ENCODE measurements around the gene FAM180B. TPM values are rescaled to one million over a fixed set of nuclear protein-coding genes. Genes with fewer than 3 reads are reported as not detected.
"Not testable (repeated sequence)": the region's sequence is repeated elsewhere in the genome, so short reads cannot be mapped to it uniquely, and the experiment has no call there.

Gene FAM180B
- total RNA-seq, 4 donors from 2014 or later: 0.37 to 1.1 (median 0.68) TPM

DNA sequence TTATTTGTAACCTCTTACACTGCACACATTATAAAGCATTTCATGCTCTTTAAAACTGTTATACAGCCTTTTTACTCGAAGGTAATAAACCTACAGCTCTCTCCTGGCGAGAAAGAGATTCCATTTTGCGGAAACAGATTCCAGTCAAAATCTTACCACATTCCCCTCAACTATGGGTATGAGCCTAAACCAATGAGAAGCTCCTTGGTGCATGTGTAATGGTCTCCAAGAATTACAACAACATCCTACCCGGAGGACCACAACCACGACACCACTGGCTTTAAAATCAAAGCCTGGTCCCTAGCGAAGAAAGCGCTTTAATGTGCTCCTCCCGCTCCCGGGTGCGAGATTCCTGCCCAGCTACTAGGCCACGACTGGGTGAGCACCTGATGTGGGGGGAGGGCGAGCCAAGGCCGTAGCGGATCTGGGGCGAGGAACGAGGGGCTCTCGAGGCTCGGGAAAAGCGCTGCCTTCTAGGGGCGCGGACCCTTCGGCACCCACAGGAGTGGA, 34.4 kb upstream of the FAM180B start:
- ATAC-seq: peak; percentile 1
- TF ChIP-seq POLR2A (IDR thresholded peaks at IDR 0.05) (no peak), POLR2AphosphoS5 (IDR thresholded peaks at IDR 0.05) (no peak), EP300 (IDR thresholded peaks at IDR 0.05) (no peak)
- TF ChIP-seq, protein P1, sequence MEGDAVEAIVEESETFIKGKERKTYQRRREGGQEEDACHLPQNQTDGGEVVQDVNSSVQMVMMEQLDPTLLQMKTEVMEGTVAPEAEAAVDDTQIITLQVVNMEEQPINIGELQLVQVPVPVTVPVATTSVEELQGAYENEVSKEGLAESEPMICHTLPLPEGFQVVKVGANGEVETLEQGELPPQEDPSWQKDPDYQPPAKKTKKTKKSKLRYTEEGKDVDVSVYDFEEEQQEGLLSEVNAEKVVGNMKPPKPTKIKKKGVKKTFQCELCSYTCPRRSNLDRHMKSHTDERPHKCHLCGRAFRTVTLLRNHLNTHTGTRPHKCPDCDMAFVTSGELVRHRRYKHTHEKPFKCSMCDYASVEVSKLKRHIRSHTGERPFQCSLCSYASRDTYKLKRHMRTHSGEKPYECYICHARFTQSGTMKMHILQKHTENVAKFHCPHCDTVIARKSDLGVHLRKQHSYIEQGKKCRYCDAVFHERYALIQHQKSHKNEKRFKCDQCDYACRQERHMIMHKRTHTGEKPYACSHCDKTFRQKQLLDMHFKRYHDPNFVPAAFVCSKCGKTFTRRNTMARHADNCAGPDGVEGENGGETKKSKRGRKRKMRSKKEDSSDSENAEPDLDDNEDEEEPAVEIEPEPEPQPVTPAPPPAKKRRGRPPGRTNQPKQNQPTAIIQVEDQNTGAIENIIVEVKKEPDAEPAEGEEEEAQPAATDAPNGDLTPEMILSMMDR (IDR thresholded peaks at IDR 0.05): no peak
- Histone ChIP-seq H3K9me3 (no peaks in the 10 kb centered on the region), H3K27me3 (no peaks in the 10 kb centered on the region), H3K36me3 (no peaks in the 10 kb centered on the region), H3K4me1 (peaks cover 2 to 60% (median 16%) of the 10 kb centered on the region in 3 donors), H3K4me3 (peak overlapping the region; percentile 60 to 99), H3K27ac (peak overlapping the region; percentile 47 to 93 (median 92))
- 0 to 5% methylated on average over 1 to 4 of the region's 22 CpGs for WGBS, 2 donors (ENCODE audit: low coverage in 1 of 2)

DNA sequence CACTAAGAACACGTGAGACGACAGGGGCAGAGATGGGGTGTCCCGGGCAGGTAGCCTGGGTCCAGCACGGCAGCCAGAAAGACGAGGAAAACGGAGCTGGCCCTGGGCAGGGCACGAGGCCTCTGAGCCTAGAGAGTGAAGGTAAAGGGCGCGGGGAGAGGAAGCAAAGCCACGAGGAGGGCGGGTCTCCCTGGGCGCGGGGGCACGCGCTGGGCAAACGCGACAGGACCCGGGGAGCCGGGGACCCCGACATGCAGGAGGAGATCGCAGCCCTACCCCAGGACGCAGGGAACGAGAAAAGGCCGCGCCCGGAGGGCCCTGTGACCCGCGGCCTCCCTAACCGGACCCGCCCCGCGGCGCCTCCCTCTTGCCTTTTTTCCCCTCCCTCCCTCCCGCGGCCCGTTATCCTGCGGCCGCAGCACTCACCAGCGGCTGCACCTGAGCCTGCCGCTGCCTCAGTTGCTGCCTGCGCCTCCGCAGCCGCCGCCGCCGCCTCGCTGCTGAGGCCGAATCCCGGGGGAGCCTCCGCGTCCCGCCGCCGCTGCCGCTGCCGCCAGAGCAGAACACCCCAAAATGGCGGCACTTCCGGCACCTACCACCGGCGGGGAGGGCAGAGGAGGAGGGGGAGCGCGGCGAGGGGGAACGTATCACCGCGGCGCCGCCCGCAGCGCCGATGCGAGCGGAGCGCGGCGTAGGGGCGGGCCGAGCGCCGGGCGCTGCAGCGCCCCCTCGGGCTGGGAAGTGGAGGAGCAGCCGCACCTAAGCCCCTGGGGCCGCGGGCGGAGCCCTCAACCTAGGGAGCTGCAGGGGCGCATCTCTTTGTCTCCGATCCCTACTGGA, 33.7 kb upstream of the FAM180B start, which contains the start of gene CELF1:
Gene CELF1 (minus strand): TSS at position 567 of the 840 bp plus-strand sequence. CDS start 53,609 bp downstream, outside the sequence.
- Histone ChIP-seq H3K4me1 (peaks cover 2 to 53% (median 12%) of the 10 kb centered on the region in 3 donors), H3K27ac (peak within 1 kb of the TSS; percentile 47 to 93 (median 92)), H3K27me3 (no peaks in the 10 kb centered on the region), H3K36me3 (no peaks in the 10 kb centered on the region), H3K9me3 (no peaks in the 10 kb centered on the region), H3K4me3 (peak within 1 kb of the TSS; percentile 60 to 99)
- 0% methylated on average over 9 of the region's 89 CpGs; no CpG with 5 or more reads in 1 of the 2 donors for WGBS, 2 donors (ENCODE audit: low coverage in 1 of 2)
- no peak for TF ChIP-seq EP300 (IDR thresholded peaks at IDR 0.05)
- TF ChIP-seq, protein P1 (IDR thresholded peaks at IDR 0.05): peak; percentile 82 to 99 (median 94)
- TF ChIP-seq POLR2A (IDR thresholded peaks at IDR 0.05): peak; percentile 59 to 75
- peak; percentile 84 for TF ChIP-seq POLR2AphosphoS5 (IDR thresholded peaks at IDR 0.05)
- ATAC-seq: peak; percentile 98

DNA sequence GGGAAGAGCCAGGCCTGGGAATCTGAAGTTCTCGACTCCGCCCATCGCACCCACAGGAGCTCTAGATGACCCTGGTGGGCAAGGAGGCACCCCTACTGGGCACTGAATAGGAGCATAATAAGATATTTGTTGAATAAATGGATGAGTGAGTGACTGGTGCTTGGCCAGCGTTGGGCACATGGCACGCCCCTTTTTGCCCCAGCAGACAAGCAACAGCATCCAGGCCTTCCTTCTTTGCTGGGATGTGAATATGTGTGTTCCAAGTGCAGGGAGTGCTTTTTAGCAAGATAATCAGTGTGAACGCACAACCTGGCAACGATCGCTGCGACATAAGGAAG, 33.1 kb upstream of the FAM180B start:
- Histone ChIP-seq H3K36me3 (no peaks in the 10 kb centered on the region), H3K27me3 (no peaks in the 10 kb centered on the region), H3K27ac (peak overlapping the region in 3 of 4 donors; percentile 91 to 93 (median 92)), H3K9me3 (no peaks in the 10 kb centered on the region), H3K4me1 (peaks cover 2 to 47% (median 12%) of the 10 kb centered on the region in 3 donors), H3K4me3 (peak overlapping the region; percentile 22 to 99)
- no peak for TF ChIP-seq EP300 (IDR thresholded peaks at IDR 0.05)
- TF ChIP-seq, protein P1 (IDR thresholded peaks at IDR 0.05): no peak
- no peak for TF ChIP-seq POLR2AphosphoS5 (IDR thresholded peaks at IDR 0.05)
- no peak for TF ChIP-seq POLR2A (IDR thresholded peaks at IDR 0.05)
- peak; percentile 35 for ATAC-seq
- WGBS, 2 donors (ENCODE audit: low coverage in 1 of 2): 15 to 23% methylated on average over 5 to 6 of the region's 9 CpGs

DNA sequence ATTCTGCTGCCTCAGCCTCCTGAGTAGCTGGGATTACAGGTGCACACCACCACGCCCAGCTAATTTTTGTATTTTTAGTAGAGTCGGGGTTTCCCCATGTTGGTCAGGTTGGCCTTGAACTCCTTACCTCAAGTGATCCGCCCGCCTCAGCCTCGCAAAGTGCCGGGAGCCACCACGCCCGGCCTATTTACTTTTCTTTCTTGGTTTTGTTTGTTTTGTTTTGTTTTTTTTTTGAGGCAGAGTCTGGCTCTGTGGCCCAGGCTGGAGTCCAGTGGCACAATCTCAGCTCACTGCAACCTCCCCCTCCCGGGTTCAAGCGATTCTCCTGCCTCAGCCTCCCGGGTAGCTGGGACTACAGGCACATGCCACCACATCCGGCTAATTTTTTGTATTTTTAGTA, 29.5 kb upstream of the FAM180B start:
- peaks cover 0 to 11% (median 0%) of the 10 kb centered on the region in 3 donors for H3K4me1 ChIP-seq
- H3K27me3 ChIP-seq, H3K9me3 ChIP-seq, H3K36me3 ChIP-seq, ATAC-seq, H3K4me3 ChIP-seq, H3K27ac ChIP-seq: not testable (repeated sequence)
- 95 to 98% methylated on average over 7 to 11 of the region's 12 CpGs for WGBS, 2 donors (ENCODE audit: low coverage in 1 of 2)

DNA sequence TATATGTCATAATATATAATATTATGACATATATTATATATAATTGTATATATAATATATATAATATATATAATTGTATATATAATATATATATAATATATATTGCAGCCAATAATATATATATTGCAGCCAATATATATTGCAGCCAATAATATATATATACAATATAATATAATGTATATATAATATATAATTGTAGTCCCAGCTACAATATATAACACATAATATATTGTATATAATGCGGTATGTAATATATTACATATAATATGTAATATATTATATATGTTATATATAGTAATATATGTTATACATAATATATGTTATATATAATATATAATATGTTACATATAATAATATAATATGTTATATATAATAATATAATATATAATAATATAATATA, 27.8 kb upstream of the FAM180B start:
- Histone ChIP-seq H3K4me1 (peaks cover 0 to 3% (median 0%) of the 10 kb centered on the region in 3 donors), H3K9me3 (no peaks in the 10 kb centered on the region), H3K27me3 (no peaks in the 10 kb centered on the region), H3K36me3 (no peaks in the 10 kb centered on the region), H3K4me3 (no peak overlapping the region), H3K27ac (no peak overlapping the region)
- WGBS, 2 donors (ENCODE audit: low coverage in 1 of 2): 100% methylated on average over 1 of the region's 1 CpG; no CpG with 5 or more reads in 1 of the 2 donors
- TF ChIP-seq, protein P1 (IDR thresholded peaks at IDR 0.05): no peak
- TF ChIP-seq POLR2A (IDR thresholded peaks at IDR 0.05): no peak
- no peak for TF ChIP-seq EP300 (IDR thresholded peaks at IDR 0.05)
- TF ChIP-seq POLR2AphosphoS5 (IDR thresholded peaks at IDR 0.05): no peak
- ATAC-seq: no peak
